OCI-LY3 (cell line): Measurements from ENCODE around the gene SFT2D1.

Experiments used
- H2AFZ ChIP-seq: fragments of 200-600, 300-600 bp; shearing (Covaris generic); 2 replicates; pipeline ENCODE4 v1.6.0; 2014; ENCODE audit warnings: antibody characterized with exemption, low read depth, low read length
- H3K27ac ChIP-seq: fragments of 200-600, 300-600 bp; sonication (generic); 2 replicates; pipeline ENCODE4 v1.5.1; 2014; ENCODE audit warnings: mild to moderate bottlenecking, low read length, moderate library complexity, mixed read lengths
- H3K27me3 ChIP-seq: fragments of 200-600, 300-600 bp; sonication (generic); 2 replicates; pipeline ENCODE4 v1.6.1; 2014; ENCODE audit warnings: low read depth, low read length, mixed read lengths
- H3K36me3 ChIP-seq: fragments of 200-600, 300-600 bp; sonication (generic); replicated peaks from 2 replicates; pipeline ENCODE3; 2014; ENCODE audit warnings: low read depth, low read length, mixed read lengths
- H3K4me1 ChIP-seq: fragments of 300-600, 200-600 bp; sonication (generic); 2 replicates; pipeline ENCODE4 v1.6.1; 2014; ENCODE audit warnings: low read length, mixed read lengths
- H3K4me2 ChIP-seq: fragments of 200-600, 300-600 bp; sonication (generic); 2 replicates; pipeline ENCODE4 v1.6.1; 2014; ENCODE audit warnings: low read length, mixed read lengths
- H3K4me3 ChIP-seq: fragments of 300-600, 200-600 bp; sonication (generic); 2 replicates; pipeline ENCODE4 v1.5.1; 2014; ENCODE audit warnings: antibody characterized with exemption, mild to moderate bottlenecking, low read length, moderate library complexity
- H3K79me2 ChIP-seq: fragments of 300-600, 200-600 bp; shearing (Covaris generic); 2 replicates; pipeline ENCODE4 v1.6.1; 2014; ENCODE audit warnings: mild to moderate bottlenecking, low read length, mixed read lengths
- H3K9ac ChIP-seq: fragments of 300-600, 200-600 bp; shearing (Covaris generic); 2 replicates; pipeline ENCODE4 v1.6.0; 2014; ENCODE audit warnings: mild to moderate bottlenecking, low read length, moderate library complexity
- H3K9me3 ChIP-seq: fragments of 200-600, 300-600 bp; shearing (Covaris generic); 2 replicates; pipeline ENCODE4 v1.6.1; 2014; ENCODE audit warnings: low read length, mixed read lengths; ENCODE audit not compliant: insufficient read depth
- H4K20me1 ChIP-seq: fragments of 200-600, 300-600 bp; sonication (generic); 2 replicates; pipeline ENCODE4 v1.6.1; 2016; ENCODE audit warnings: low read length, mixed read lengths; ENCODE audit not compliant: insufficient read depth
- EZH2phosphoT487 ChIP-seq: fragments of 200-600 bp; shearing (Covaris generic); IDR thresholded peaks from 2 replicates; pipeline ENCODE4 v1.6.1; 2018; ENCODE audit warnings: antibody characterized with exemption, mixed run types, low read depth
- TF ChIP-seq, protein P1 (sequence below): fragments of 200-600, 300-600 bp; sonication (generic); IDR thresholded peaks from 2 replicates; pipeline ENCODE4 v1.5.1; 2014; ENCODE audit warnings: antibody characterized with exemption, low read length, low read depth

Gene SFT2D1

DNA sequence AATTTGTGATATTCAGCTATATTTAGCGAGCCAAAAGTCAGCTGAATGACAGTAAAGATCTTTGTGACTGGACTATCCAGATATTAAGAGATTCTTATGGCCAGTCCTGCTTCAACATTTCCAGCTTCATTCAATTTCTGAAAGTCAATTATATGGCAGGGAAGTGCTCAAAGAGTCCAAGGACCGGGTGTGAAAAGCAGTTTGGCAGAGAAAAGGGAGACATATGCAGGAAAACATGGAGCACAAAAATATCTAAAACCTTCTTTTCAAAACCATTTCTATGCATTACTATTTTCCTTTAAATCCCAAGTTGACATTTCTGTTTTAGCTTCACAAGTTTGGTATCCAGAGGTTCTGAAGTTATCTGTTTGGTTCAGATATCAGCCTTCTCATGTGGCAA, 35.4 kb upstream of the SFT2D1 start:
- Histone ChIP-seq H3K79me2 (peaks cover 4% of the 10 kb centered on the region; the same call in 1 of the 2 replicates), H3K27me3 (no peaks in the 10 kb centered on the region), H3K4me2 (no peak overlapping the region), H2AFZ (no peak overlapping the region), H3K4me1 (peaks cover 3% of the 10 kb centered on the region; the same call in 1 of the 2 replicates), H3K9ac (no peak overlapping the region), H3K9me3 (no peaks in the 10 kb centered on the region), H3K27ac (no peak overlapping the region), H3K4me3 (no peak overlapping the region), H3K36me3 (no peaks in the 10 kb centered on the region), H4K20me1 (no peaks in the 10 kb centered on the region)
- TF ChIP-seq, protein P1, sequence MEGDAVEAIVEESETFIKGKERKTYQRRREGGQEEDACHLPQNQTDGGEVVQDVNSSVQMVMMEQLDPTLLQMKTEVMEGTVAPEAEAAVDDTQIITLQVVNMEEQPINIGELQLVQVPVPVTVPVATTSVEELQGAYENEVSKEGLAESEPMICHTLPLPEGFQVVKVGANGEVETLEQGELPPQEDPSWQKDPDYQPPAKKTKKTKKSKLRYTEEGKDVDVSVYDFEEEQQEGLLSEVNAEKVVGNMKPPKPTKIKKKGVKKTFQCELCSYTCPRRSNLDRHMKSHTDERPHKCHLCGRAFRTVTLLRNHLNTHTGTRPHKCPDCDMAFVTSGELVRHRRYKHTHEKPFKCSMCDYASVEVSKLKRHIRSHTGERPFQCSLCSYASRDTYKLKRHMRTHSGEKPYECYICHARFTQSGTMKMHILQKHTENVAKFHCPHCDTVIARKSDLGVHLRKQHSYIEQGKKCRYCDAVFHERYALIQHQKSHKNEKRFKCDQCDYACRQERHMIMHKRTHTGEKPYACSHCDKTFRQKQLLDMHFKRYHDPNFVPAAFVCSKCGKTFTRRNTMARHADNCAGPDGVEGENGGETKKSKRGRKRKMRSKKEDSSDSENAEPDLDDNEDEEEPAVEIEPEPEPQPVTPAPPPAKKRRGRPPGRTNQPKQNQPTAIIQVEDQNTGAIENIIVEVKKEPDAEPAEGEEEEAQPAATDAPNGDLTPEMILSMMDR: no peak
- TF ChIP-seq EZH2phosphoT487: no peak

- no peaks in the 10 kb centered on the region for H3K27me3 ChIP-seq
- TF ChIP-seq, protein P1: no peak
- TF ChIP-seq EZH2phosphoT487: no peak
- H3K4me1 ChIP-seq: no peaks in the 10 kb centered on the region
- no peak overlapping the region for H3K9ac ChIP-seq
- no peak overlapping the region for H3K4me3 ChIP-seq
- no peaks in the 10 kb centered on the region for H3K36me3 ChIP-seq
- no peaks in the 10 kb centered on the region for H4K20me1 ChIP-seq
- no peaks in the 10 kb centered on the region for H3K79me2 ChIP-seq
- H2AFZ ChIP-seq: no peak overlapping the region
- H3K27ac ChIP-seq: no peak overlapping the region
- H3K9me3 ChIP-seq: no peaks in the 10 kb centered on the region
- H3K4me2 ChIP-seq: no peak overlapping the region
These were observed 32.7 kb upstream of the SFT2D1 start for GRCh38 chr6:166375013-166375412.

- Histone ChIP-seq H3K27ac (no peak overlapping the region), H3K36me3 (no peaks in the 10 kb centered on the region), H3K4me3 (no peak overlapping the region), H2AFZ (no peak overlapping the region), H4K20me1 (no peaks in the 10 kb centered on the region), H3K79me2 (no peaks in the 10 kb centered on the region), H3K4me1 (no peaks in the 10 kb centered on the region), H3K9me3 (no peaks in the 10 kb centered on the region), H3K27me3 (no peaks in the 10 kb centered on the region), H3K4me2 (no peak overlapping the region), H3K9ac (no peak overlapping the region)
- TF ChIP-seq EZH2phosphoT487: no peak
- TF ChIP-seq, protein P1: no peak
These were observed 28.1 kb upstream of the SFT2D1 start for GRCh38 chr6:166370489-166370888.

DNA sequence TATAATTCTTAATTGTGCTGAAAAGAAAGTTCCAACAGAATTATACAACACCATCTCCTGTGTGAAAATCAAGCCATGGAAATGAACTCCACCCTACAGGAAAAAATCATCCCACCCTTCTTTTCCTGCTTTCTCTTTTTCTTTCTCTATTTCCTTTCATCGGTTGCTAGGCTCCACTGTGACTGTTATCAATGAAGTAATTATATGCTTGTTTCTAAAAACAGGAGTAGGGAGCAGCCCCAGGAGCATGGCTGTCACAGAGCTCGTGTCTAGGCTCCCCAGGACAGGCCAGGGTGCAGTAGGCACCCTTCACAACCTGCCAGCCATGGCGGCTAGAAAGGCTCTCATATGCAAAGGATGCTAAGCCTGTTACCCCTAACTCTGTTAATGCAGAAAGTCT, 27.4 kb upstream of the SFT2D1 start:
- TF ChIP-seq EZH2phosphoT487: no peak
- TF ChIP-seq, protein P1: no peak
- H3K36me3 ChIP-seq: no peaks in the 10 kb centered on the region
- H3K4me3 ChIP-seq: no peak overlapping the region
- no peak overlapping the region for H2AFZ ChIP-seq
- H3K4me1 ChIP-seq: no peaks in the 10 kb centered on the region
- H3K9me3 ChIP-seq: no peaks in the 10 kb centered on the region
- no peaks in the 10 kb centered on the region for H3K27me3 ChIP-seq
- no peaks in the 10 kb centered on the region for H4K20me1 ChIP-seq
- no peak overlapping the region for H3K4me2 ChIP-seq
- no peak overlapping the region for H3K9ac ChIP-seq
- H3K79me2 ChIP-seq: no peaks in the 10 kb centered on the region
- no peak overlapping the region for H3K27ac ChIP-seq
